Posterior cingulate gyrus (tissue), 11 donors: ENCODE measurements around the gene PEX11G.
A peak's percentile ranks its signal among the peaks of the same experiment; 100 is the strongest.
"Not testable (repeated sequence)": the region's sequence is repeated elsewhere in the genome, so short reads cannot be mapped to it uniquely, and the experiment has no call there.

Experiments
- DNase-seq, 10 donors: peaks; one replicate each; pipeline versions ENCODE4 v3.0.0 to v3.0.0-alpha.2; 2020 to 2021; ENCODE audit warnings: mixed read lengths in 3 of 10
- intact Hi-C: fragments of 100-400 bp; cut with DNase I; formaldehyde crosslinking; loops from one replicate; pipeline ENCODE4 v1.15.1; 2023

Gene PEX11G

GRCh38 chr19:7471696-7472615, 16.9 kb downstream of the PEX11G start:
- no peak for DNase-seq
- intact Hi-C loops, result no loop called here

- intact Hi-C loops, result no loop called here
Observed at GRCh38 chr19:7470540-7471305, 18.1 kb downstream of the PEX11G start.

GRCh38 chr19:7469669-7470285, 19.1 kb downstream of the PEX11G start:
- intact Hi-C loops, result no loop called here
- no peak for DNase-seq

More at GRCh38 chr19:7470540-7471305, 18.1 kb downstream of the PEX11G start:
- no peak for DNase-seq

DNA sequence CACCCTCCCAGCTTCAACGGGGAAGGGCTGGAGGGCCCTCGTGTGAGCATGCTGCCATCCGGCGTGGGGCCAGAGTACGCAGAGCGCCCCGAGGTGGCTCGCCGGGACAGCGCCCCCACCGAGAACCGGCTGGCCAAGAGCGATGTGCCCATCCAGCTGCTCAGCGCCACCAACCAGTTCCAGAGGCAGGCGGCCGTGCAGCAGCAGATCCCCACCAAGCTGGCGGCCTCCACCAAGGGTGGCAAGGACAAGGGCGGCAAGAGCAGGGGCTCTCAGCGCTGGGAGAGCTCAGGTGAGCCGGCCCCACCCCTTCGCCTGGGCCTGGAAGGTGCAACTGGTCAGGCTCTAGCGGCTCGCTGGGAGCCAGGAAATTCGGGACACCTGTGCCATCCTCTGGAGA, 20.0 kb downstream of the PEX11G start:
- no peak for DNase-seq
- intact Hi-C loops, result no loop called here

DNA sequence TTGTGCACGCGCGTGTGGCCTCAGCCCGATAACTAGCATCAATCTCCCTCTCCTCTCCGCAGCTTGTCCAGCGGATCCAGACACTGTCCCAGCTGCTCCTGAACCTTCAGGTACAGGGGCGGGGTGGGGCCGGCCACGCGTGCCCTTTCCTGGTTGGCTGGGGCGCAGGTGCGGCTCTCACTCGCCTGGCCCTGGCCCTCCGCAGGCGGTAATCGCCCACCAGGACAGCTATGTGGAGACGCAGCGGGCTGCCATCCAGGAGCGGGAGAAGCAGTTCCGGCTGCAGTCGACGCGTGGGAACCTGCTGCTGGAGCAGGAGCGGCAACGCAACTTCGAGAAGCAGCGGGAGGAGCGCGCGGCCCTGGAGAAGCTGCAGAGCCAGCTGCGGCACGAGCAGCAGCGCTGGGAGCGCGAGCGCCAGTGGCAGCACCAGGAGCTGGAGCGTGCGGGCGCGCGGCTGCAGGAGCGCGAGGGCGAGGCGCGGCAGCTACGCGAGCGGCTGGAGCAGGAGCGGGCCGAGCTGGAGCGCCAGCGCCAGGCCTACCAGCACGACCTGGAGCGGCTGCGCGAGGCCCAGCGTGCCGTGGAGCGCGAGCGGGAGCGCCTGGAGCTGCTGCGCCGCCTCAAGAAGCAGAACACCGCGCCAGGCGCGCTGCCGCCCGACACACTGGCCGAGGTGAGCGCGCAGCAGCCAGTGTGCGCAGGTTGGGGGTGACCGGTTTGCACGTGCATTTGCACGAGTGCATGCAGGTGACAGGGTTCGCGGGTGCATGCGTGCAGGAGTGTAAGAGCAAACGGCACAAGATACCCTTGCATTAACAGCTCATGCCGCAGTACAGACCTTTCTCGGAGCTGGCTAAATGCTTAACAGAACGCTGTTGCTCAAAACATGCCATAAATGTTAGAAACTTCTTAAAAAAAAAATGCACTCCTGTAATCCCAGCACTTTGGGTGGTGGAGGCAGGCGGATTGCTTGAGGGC, 21.5 kb downstream of the PEX11G start:
- peak in 1 of 10 donors; percentile 59 for DNase-seq
- intact Hi-C loops, result no loop called here

- intact Hi-C loops, result no loop called here
- no peak for DNase-seq
Observed at GRCh38 chr19:7463575-7463974, 25.3 kb downstream of the PEX11G start.

- intact Hi-C loops, result no loop called here
- DNase-seq, result no peak
Observed at GRCh38 chr19:7461841-7462629, 26.8 kb downstream of the PEX11G start.

DNA sequence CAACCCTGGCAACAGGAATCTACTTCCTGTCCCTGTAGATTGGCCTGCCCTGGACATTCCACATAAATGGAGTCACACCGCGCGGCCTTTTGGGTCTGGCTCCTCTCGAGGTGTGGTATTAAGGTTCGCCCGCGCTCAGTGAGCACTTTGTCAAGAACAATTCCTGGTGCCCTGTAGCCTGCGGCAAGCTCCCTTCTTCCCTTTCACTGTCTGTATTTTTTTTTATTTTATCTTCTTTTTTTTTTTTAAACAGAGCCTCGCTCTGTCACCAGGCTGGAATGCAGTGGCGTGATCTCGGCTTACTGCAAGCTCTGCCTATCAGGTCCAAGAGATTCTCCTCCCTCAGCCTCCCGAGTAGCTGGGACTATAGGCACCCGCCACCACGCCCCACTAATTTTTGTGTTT, 28.3 kb downstream of the PEX11G start:
- no peak for DNase-seq
- intact Hi-C loops, result no loop called here

GRCh38 chr19:7459773-7460172, 29.1 kb downstream of the PEX11G start:
- DNase-seq, result no peak
- intact Hi-C loops, result no loop called here

- no peak for DNase-seq
- intact Hi-C loops, result no loop called here
Observed at GRCh38 chr19:7458675-7459074, 30.2 kb downstream of the PEX11G start.

- intact Hi-C loops, result no loop called here
- DNase-seq, result no peak
Observed at GRCh38 chr19:7456964-7457541, 31.8 kb downstream of the PEX11G start.

- intact Hi-C loops, result no loop called here
- no peak for DNase-seq
Observed at GRCh38 chr19:7455600-7456296, 33.1 kb downstream of the PEX11G start.

DNA sequence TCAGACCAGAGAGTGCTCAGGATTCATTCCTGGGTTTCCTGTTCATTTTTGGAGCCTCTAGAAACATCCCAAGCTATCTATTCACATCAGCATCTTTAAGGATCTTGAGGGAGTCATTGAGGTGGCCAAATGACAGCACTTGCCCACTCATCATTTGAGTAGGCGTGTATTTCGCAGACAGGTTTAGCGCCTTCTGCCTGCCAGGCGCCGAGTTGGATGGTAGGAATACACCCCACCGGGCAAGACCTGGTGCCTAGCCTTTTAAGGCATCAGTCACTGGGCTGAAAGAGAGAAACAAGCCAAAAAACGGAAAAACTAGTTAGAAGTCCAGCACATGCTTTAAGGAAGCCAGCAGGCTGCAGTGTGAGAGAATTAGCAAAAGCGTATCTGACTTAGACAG, 33.8 kb downstream of the PEX11G start:
- intact Hi-C loops, result no loop called here
- peak in 5 of 10 donors; percentile 31 to 92 (median 49) for DNase-seq

DNA sequence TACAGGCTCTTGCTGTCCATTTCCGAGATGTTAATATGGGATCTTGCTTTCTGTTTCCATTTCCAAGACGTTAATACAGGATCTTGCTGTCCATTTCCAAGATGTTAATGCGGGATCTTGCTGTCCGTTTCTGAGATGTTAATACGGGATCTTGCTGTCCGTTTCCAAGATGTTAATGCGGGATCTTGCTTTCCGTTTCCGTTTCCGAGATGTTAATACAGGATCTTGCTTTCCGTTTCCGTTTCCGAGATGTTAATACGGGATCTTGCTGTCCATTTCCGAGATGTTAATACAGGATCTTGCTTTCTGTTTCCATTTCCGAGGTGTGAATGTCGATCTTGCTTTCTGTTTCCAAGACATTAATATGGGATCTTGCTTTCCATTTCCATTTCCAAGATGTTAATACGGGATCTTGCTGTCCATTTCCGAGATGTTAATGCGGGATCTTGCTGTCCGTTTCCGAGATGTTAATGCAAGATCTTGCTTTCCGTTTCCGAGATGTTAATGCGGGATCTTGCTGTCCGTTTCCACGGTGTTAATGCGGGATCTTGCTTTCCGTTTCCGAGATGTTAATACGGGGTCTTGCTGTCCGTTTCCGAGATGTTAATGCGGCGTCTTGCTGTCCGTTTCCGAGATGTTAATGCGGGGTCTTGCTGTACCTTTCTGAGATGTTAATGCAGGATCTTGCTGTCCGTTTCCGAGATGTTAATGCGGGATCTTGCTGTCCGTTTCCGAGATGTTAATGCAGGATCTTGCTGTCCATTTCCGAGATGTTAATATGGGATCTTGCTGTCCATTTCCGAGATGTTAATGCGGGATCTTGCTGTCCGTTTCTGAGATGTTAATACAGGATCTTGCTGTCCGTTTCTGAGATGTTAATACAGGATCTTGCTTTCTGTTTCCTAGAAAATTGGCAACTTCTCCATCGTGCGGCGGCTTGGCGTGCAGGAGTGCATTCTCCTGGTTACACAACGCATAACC, 38.3 kb downstream of the PEX11G start:
- DNase-seq, result no peak
- intact Hi-C loops, result no loop called here

DNA sequence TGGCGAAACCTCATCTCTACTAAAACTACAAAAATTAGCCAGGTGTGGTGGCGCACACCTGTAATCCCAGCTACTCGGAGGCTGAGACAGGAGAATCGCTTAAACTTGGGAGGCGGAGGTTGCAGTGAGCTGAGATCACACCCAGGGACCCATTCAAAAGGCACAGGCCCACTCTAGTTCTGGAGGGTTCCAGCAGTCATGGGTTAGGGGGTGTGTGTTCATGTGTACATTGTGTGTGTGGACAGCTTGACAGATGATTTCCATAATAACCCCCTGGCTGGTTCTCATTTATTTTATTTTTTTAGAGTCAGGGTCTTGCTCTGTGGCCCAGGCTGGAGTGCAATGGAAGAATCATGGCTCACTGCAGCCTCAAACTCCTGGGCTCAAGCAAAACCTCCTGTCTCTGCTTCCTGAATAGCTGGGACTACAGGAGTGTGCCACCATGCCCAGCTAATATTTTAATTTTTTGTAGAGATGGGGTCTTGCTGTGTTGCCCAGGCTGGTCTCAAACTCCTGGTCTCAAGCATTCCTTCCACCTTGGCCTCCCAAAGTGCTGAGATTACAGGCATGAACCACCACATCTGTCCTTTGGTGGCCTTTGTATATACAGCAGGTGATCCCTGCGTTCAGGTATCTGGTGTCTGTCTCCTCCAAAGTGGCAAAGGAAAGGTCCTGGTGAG, 39.3 kb downstream of the PEX11G start:
- DNase-seq, intact Hi-C loops: not testable (repeated sequence)

- intact Hi-C loops, result no loop called here
- DNase-seq, result no peak
Observed at GRCh38 chr19:7447648-7448047, 41.2 kb downstream of the PEX11G start.
